Testis (tissue), 2 donors: Measurements from ENCODE around the gene APOBEC3B.

Experiments
- POLR2A ChIP-seq: fragments of 450-650 bp; IDR thresholded peaks from one replicate; pipeline ENCODE4 v1.6.1; 2017; ENCODE audit warnings: antibody characterized with exemption, mild to moderate bottlenecking, moderate library complexity
- TF ChIP-seq, protein P1 (sequence below), 3 experiments: fragments of 450-650 bp in 2 of 3; fragments of 200-600 bp in 1 of 3; sonication (generic) in 1 of 3; IDR thresholded peaks; one replicate each; pipeline ENCODE4 v1.5.1; 2016 to 2019; ENCODE audit warnings: antibody characterized with exemption in 3 of 3, mild to moderate bottlenecking in 2 of 3, moderate library complexity in 1 of 3

GRCh38 chr22:39030705-39031104, 48.6 kb downstream of the APOBEC3B start:
- TF ChIP-seq, protein P1, sequence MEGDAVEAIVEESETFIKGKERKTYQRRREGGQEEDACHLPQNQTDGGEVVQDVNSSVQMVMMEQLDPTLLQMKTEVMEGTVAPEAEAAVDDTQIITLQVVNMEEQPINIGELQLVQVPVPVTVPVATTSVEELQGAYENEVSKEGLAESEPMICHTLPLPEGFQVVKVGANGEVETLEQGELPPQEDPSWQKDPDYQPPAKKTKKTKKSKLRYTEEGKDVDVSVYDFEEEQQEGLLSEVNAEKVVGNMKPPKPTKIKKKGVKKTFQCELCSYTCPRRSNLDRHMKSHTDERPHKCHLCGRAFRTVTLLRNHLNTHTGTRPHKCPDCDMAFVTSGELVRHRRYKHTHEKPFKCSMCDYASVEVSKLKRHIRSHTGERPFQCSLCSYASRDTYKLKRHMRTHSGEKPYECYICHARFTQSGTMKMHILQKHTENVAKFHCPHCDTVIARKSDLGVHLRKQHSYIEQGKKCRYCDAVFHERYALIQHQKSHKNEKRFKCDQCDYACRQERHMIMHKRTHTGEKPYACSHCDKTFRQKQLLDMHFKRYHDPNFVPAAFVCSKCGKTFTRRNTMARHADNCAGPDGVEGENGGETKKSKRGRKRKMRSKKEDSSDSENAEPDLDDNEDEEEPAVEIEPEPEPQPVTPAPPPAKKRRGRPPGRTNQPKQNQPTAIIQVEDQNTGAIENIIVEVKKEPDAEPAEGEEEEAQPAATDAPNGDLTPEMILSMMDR (IDR thresholded peaks at IDR 0.05), result no peak
- TF ChIP-seq POLR2A, result no peak
